IPS DF 6.9 (cell line): ENCODE measurements around the gene IYD.

ENCODE experiments used
- DNase-seq: peaks from one replicate; pipeline ENCODE4 v3.0.0-alpha.2; 2013; ENCODE audit warnings: low read depth, low spot score
- H3K27ac ChIP-seq: one replicate; pipeline ENCODE4 v1.5.1; 2013; ENCODE audit warnings: low read length, control low read depth
- H3K27me3 ChIP-seq: 2 replicates; pipeline ENCODE4 v1.6.1; 2013; ENCODE audit warnings: mild to moderate bottlenecking, low read length; ENCODE audit not compliant: control insufficient read depth, insufficient read depth
- H3K36me3 ChIP-seq: 2 replicates; pipeline ENCODE4 v1.6.1; 2013; ENCODE audit warnings: low read length; ENCODE audit not compliant: control insufficient read depth, insufficient read depth
- H3K4me1 ChIP-seq: 2 replicates; pipeline ENCODE4 v1.6.1; 2013; ENCODE audit warnings: low read length; ENCODE audit not compliant: control insufficient read depth, insufficient read depth
- H3K4me3 ChIP-seq: 2 replicates; pipeline ENCODE4 v1.5.1; 2013; ENCODE audit warnings: mild to moderate bottlenecking, low read length
- H3K9me3 ChIP-seq: 2 replicates; pipeline ENCODE4 v1.6.1; 2013; ENCODE audit warnings: low read length, inconsistent platforms; ENCODE audit not compliant: control insufficient read depth, insufficient read depth
- whole genome bisulfite sequencing: extraction: QIAGEN DNeasy Blood & Tissue Kit; methylation state at CpG from one replicate; pipeline ENCODE4 v1.1.7; 2013; ENCODE audit warnings: mixed read lengths, missing lambda C conversion rate; ENCODE audit not compliant: insufficient read length, insufficient coverage; 5-methylcytosine and 5-hydroxymethylcytosine counted together

The IYD gene

GRCh38 chr6:150368762-150369161 is at the start of gene IYD:
Gene IYD (plus strand): TSS chr6:150369012. CDS start chr6:150369032, 20 bp downstream.
- no peaks in the 10 kb centered on the region for H3K36me3 ChIP-seq
- WGBS = no CpG with 5 or more reads among the region's 8 CpGs
- DNase-seq = no peak
- H3K4me1 ChIP-seq = no peaks in the 10 kb centered on the region
- H3K27ac ChIP-seq = no peak within 1 kb of the TSS
- no peak within 1 kb of the TSS for H3K4me3 ChIP-seq
- no peaks in the 10 kb centered on the region for H3K9me3 ChIP-seq
- H3K27me3 ChIP-seq = no peaks in the 10 kb centered on the region

- Histone ChIP-seq H3K27ac (no peak overlapping the region), H3K4me1 (no peaks in the 10 kb centered on the region)
These were observed 48.9 kb upstream of the IYD start for GRCh38 chr6:150319924-150320323.

GRCh38 chr6:150320442-150320841 is 48.4 kb upstream of the IYD start:
- no peak overlapping the region for H3K4me3 ChIP-seq

More at GRCh38 chr6:150319924-150320323, 48.9 kb upstream of the IYD start:
- H3K36me3 ChIP-seq = no peaks in the 10 kb centered on the region
- no peaks in the 10 kb centered on the region for H3K9me3 ChIP-seq
- no peaks in the 10 kb centered on the region for H3K27me3 ChIP-seq
- H3K4me3 ChIP-seq = no peak overlapping the region
- no CpG with 5 or more reads among the region's 4 CpGs for WGBS
- no peak for DNase-seq

GRCh38 chr6:150322466-150322871 is 46.3 kb upstream of the IYD start:
- Histone ChIP-seq H3K36me3 (no peaks in the 10 kb centered on the region), H3K27me3 (no peaks in the 10 kb centered on the region), H3K4me1 (no peaks in the 10 kb centered on the region), H3K27ac (no peak overlapping the region), H3K9me3 (no peaks in the 10 kb centered on the region), H3K4me3 (no peak overlapping the region)
- WGBS = no CpG with 5 or more reads among the region's 6 CpGs
- no peak for DNase-seq

More at GRCh38 chr6:150320442-150320841, 48.4 kb upstream of the IYD start:
- H3K9me3 ChIP-seq = no peaks in the 10 kb centered on the region
- H3K27ac ChIP-seq = no peak overlapping the region
- H3K27me3 ChIP-seq = no peaks in the 10 kb centered on the region
- H3K4me1 ChIP-seq = no peaks in the 10 kb centered on the region
- H3K36me3 ChIP-seq = no peaks in the 10 kb centered on the region
- no peak for DNase-seq
- WGBS = no CpG with 5 or more reads among the region's 9 CpGs

- DNase-seq = no peak
- no peak overlapping the region for H3K4me3 ChIP-seq
- no CpG with 5 or more reads among the region's 8 CpGs for WGBS
These were observed 45.6 kb upstream of the IYD start for GRCh38 chr6:150323205-150323604.

GRCh38 chr6:150324044-150324443 is 44.8 kb upstream of the IYD start:
- Histone ChIP-seq H3K4me1 (no peaks in the 10 kb centered on the region), H3K27ac (no peak overlapping the region), H3K27me3 (no peaks in the 10 kb centered on the region), H3K9me3 (no peaks in the 10 kb centered on the region), H3K4me3 (no peak overlapping the region), H3K36me3 (no peaks in the 10 kb centered on the region)
- DNase-seq = no peak
- no CpG with 5 or more reads among the region's 6 CpGs for WGBS

More at GRCh38 chr6:150323205-150323604, 45.6 kb upstream of the IYD start:
- Histone ChIP-seq H3K9me3 (no peaks in the 10 kb centered on the region), H3K4me1 (no peaks in the 10 kb centered on the region), H3K27ac (no peak overlapping the region), H3K36me3 (no peaks in the 10 kb centered on the region), H3K27me3 (no peaks in the 10 kb centered on the region)

- no peak for DNase-seq
- H3K4me1 ChIP-seq = no peaks in the 10 kb centered on the region
- WGBS = no CpG with 5 or more reads among the region's 5 CpGs
- no peaks in the 10 kb centered on the region for H3K27me3 ChIP-seq
- H3K27ac ChIP-seq = no peak overlapping the region
- H3K4me3 ChIP-seq = no peak overlapping the region
- no peaks in the 10 kb centered on the region for H3K36me3 ChIP-seq
- no peaks in the 10 kb centered on the region for H3K9me3 ChIP-seq
These were observed 43.6 kb upstream of the IYD start for GRCh38 chr6:150325066-150325772.

- no peaks in the 10 kb centered on the region for H3K9me3 ChIP-seq
- no peak for DNase-seq
- WGBS = no CpG with 5 or more reads among the region's 5 CpGs
- no peaks in the 10 kb centered on the region for H3K27me3 ChIP-seq
- H3K4me1 ChIP-seq = no peaks in the 10 kb centered on the region
- H3K27ac ChIP-seq = no peak overlapping the region
- no peak overlapping the region for H3K4me3 ChIP-seq
- no peaks in the 10 kb centered on the region for H3K36me3 ChIP-seq
These were observed 41.6 kb upstream of the IYD start for GRCh38 chr6:150327117-150327774.

GRCh38 chr6:150328744-150329405 is 39.9 kb upstream of the IYD start:
- Histone ChIP-seq H3K4me3 (no peak overlapping the region), H3K4me1 (no peaks in the 10 kb centered on the region), H3K27me3 (no peaks in the 10 kb centered on the region), H3K9me3 (no peaks in the 10 kb centered on the region), H3K27ac (no peak overlapping the region), H3K36me3 (no peaks in the 10 kb centered on the region)
- WGBS = no CpG with 5 or more reads among the region's 6 CpGs
- no peak for DNase-seq

- H3K27me3 ChIP-seq = no peaks in the 10 kb centered on the region
- no peak for DNase-seq
- no peaks in the 10 kb centered on the region for H3K4me1 ChIP-seq
- no peaks in the 10 kb centered on the region for H3K36me3 ChIP-seq
- no peaks in the 10 kb centered on the region for H3K9me3 ChIP-seq
- no peak overlapping the region for H3K4me3 ChIP-seq
- no peak overlapping the region for H3K27ac ChIP-seq
These were observed 37.5 kb upstream of the IYD start for GRCh38 chr6:150331344-150331743.
